HepG2 (cell line): ENCODE data around the gene CTNND2. TPM values are rescaled to one million over a fixed set of nuclear protein-coding genes. Genes with fewer than 3 reads are reported as not detected.

Source experiments
- ATAC-seq: fragments of 200-7000 bp; cut with Tn5 transposase; 3 replicates; pipeline ENCODE4 v1.9.1; 2020; ENCODE audit warnings: mild to moderate bottlenecking, moderate library complexity
- BruUV-seq: library from RNA; stranded (reverse); fragments of 400-500 nt; replicated peaks from 2 replicates; lab custom pipeline; 2021; lab: Mats Ljungman, UMichigan
- CTCF ChIA-PET: fragments of 300-600 bp; formaldehyde crosslinking; extraction: SDS; loops from one replicate; lab custom pipeline; 2021; ENCODE audit warnings: low total read pairs, inconsistent platforms, low intra/inter-chr PET ratio; lab: Yijun Ruan, JAX
- POLR2A ChIA-PET: fragments of 350-600 bp; sonication (Branson Sonifier 250); formaldehyde crosslinking; loops from one replicate; lab custom pipeline; 2020; ENCODE audit warnings: antibody characterized with exemption, inconsistent platforms; lab: Yijun Ruan, JAX
- DNase-seq: peaks from one replicate; pipeline ENCODE4 v3.0.0-alpha.2; 2015; ENCODE audit warnings: low spot score
- FAIRE-seq: peaks from 3 replicates; lab custom pipeline; 2011; peaks lifted over from hg19 to GRCh38; lab: Jason Lieb, UNC
- H2AFZ ChIP-seq: one replicate; pipeline ENCODE4 v1.6.1; 2011; ENCODE audit warnings: low read length, inconsistent platforms
- H3K27ac ChIP-seq: fragments of 300-600 bp; 3 replicates; pipeline ENCODE4 v1.8.0; 2011; ENCODE audit warnings: mixed run types, mild to moderate bottlenecking, mixed read lengths, low read length, inconsistent platforms; ENCODE audit not compliant: insufficient read depth; ENCODE audit errors: extremely low read length
- H3K27me3 ChIP-seq, 2 experiments: fragments of 200-600 bp in 1 of 2; 2 replicates in 1 of 2; 3 replicates in 1 of 2; pipeline versions ENCODE4 v1.6.0 to v1.8.0; 2011; ENCODE audit warnings: low read length in 2 of 2, mild to moderate bottlenecking in 2 of 2, moderate library complexity in 2 of 2, inconsistent platforms in 1 of 2; ENCODE audit not compliant: insufficient read depth in 2 of 2, control insufficient read depth in 1 of 2
- H3K36me3 ChIP-seq, 2 experiments: fragments of 200-600 bp in 1 of 2; replicated peaks in 1 of 2; 2 replicates in 1 of 2; 3 replicates in 1 of 2; pipeline versions ENCODE4 v1.5.1 to v1.8.0; 2011; ENCODE audit warnings: low read length in 2 of 2, inconsistent platforms in 1 of 2; ENCODE audit not compliant: insufficient read depth in 2 of 2, control insufficient read depth in 1 of 2
- H3K4me1 ChIP-seq: 2 replicates; pipeline ENCODE4 v1.5.1; 2012; ENCODE audit warnings: low read length, inconsistent platforms; ENCODE audit not compliant: insufficient read depth
- H3K4me2 ChIP-seq: 2 replicates; pipeline ENCODE4 v1.6.0; 2011; ENCODE audit warnings: low read depth, low read length, inconsistent platforms
- H3K4me3 ChIP-seq, 3 experiments: fragments of 200-600 bp in 1 of 3; sonication (generic), shearing (Covaris generic) in 1 of 3; replicated peaks in 1 of 3; 2 replicates each; pipeline ENCODE4 v1.5.1; 2011 to 2016; ENCODE audit warnings: low read length in 3 of 3, inconsistent platforms in 2 of 3, low read depth in 2 of 3, mild to moderate bottlenecking in 2 of 3, control low read depth in 1 of 3, mixed read lengths in 1 of 3; ENCODE audit not compliant: insufficient read depth in 1 of 3
- H3K79me2 ChIP-seq: one replicate; pipeline ENCODE4 v1.6.1; 2011; ENCODE audit warnings: low read length, inconsistent platforms; ENCODE audit not compliant: insufficient read depth
- H3K9ac ChIP-seq: 2 replicates; pipeline ENCODE4 v1.6.0; 2011; ENCODE audit warnings: mild to moderate bottlenecking, low read depth, low read length, inconsistent platforms; ENCODE audit not compliant: insufficient read depth
- H3K9me3 ChIP-seq: 2 replicates; pipeline ENCODE4 v1.5.1; 2012; ENCODE audit warnings: mild to moderate bottlenecking, low read length
- H4K20me1 ChIP-seq: 2 replicates; pipeline ENCODE4 v1.6.0; 2011; ENCODE audit warnings: inconsistent platforms, mild to moderate bottlenecking, low read length, moderate library complexity; ENCODE audit not compliant: insufficient read depth
- ELF4 ChIP-seq: sonication (generic); formaldehyde crosslinking; IDR thresholded peaks from 2 replicates; pipeline ENCODE4 v1.5.0; 2020; ENCODE audit warnings: missing genetic modification reagents, mild to moderate bottlenecking, moderate library complexity, borderline replicate concordance
- ELK4 ChIP-seq: sonication (generic); formaldehyde crosslinking; IDR thresholded peaks from 2 replicates; pipeline ENCODE4 v1.9.0; 2021; ENCODE audit warnings: missing genetic modification reagents, borderline replicate concordance
- HNRNPL ChIP-seq: fragments of 200-400 bp; formaldehyde crosslinking; IDR thresholded peaks from 2 replicates; pipeline ENCODE4 v1.6.1; 2017; ENCODE audit warnings: mild to moderate bottlenecking, low read depth, low read length
- MBD4 ChIP-seq: IDR thresholded peaks from 2 replicates; pipeline ENCODE4 v1.6.1; 2012; ENCODE audit warnings: low read length, inconsistent platforms, borderline replicate concordance
- MXD4 ChIP-seq: IDR thresholded peaks from 2 replicates; pipeline ENCODE4 v1.6.1; 2016; ENCODE audit warnings: mild to moderate bottlenecking, missing biosample characterization, missing genetic modification reagents
- NFKB2 ChIP-seq: sonication (generic); formaldehyde crosslinking; IDR thresholded peaks from 2 replicates; pipeline ENCODE4 v1.4.0; 2020; ENCODE audit warnings: missing genetic modification reagents, borderline replicate concordance
- PHF21A ChIP-seq: sonication (generic); formaldehyde crosslinking; IDR thresholded peaks from 2 replicates; pipeline ENCODE4 v1.5.0; 2020; ENCODE audit warnings: mild to moderate bottlenecking, missing genetic modification reagents
- SMYD3 ChIP-seq: sonication (generic); formaldehyde crosslinking; IDR thresholded peaks from 2 replicates; pipeline ENCODE4 v1.8.1; 2023; ENCODE audit warnings: mild to moderate bottlenecking, missing genetic modification reagents
- SP4 ChIP-seq: sonication (generic); formaldehyde crosslinking; IDR thresholded peaks from 2 replicates; pipeline ENCODE4 v1.8.1; 2023; ENCODE audit warnings: mild to moderate bottlenecking, missing genetic modification reagents
- ZBTB1 ChIP-seq: sonication (generic); formaldehyde crosslinking; IDR thresholded peaks from 2 replicates; pipeline ENCODE4 v1.4.0; 2020; ENCODE audit warnings: missing genetic modification reagents, borderline replicate concordance
- ZNF256 ChIP-seq: sonication (generic); formaldehyde crosslinking; conservative IDR thresholded peaks from 2 replicates; pipeline ENCODE4 v1.4.0; 2020; ENCODE audit warnings: missing genetic modification reagents
- ZNF484 ChIP-seq: sonication (generic); formaldehyde crosslinking; IDR thresholded peaks from 2 replicates; pipeline ENCODE4 v1.5.1; 2020; ENCODE audit warnings: mild to moderate bottlenecking, low read depth, missing genetic modification reagents, borderline replicate concordance
- ZNF510 ChIP-seq: sonication (generic); formaldehyde crosslinking; IDR thresholded peaks from 2 replicates; pipeline ENCODE4 v1.4.0; 2020; ENCODE audit warnings: low read depth, mild to moderate bottlenecking, missing genetic modification reagents
- ZNF7 ChIP-seq: IDR thresholded peaks from 2 replicates; pipeline ENCODE4 v1.6.1; 2016; ENCODE audit warnings: missing biosample characterization, missing genetic modification reagents
- WGBS: methylation state at CpG from one replicate; pipeline ENCODE4 v1.1.6; 2017; ENCODE audit warnings: low lambda C conversion rate; 5-methylcytosine and 5-hydroxymethylcytosine counted together
- in situ Hi-C: cut with HindIII; loops from 2 replicates; pipeline ENCODE4 v1.10.0; 2017; ENCODE audit warnings: low pct_unique_long_range_greater_than_20kb; ENCODE audit not compliant: extremely low pct_ligation_motif_present
- intact Hi-C: fragments of 100-400 bp; cut with micrococcal nuclease; formaldehyde crosslinking; loops from one replicate; pipeline ENCODE4 v1.10.0; 2022; ENCODE audit not compliant: unreplicated experiment
- polyA plus RNA-seq, 8 experiments: library from polyadenylated mRNA; depleted of rRNA in 3 of 8; stranded (reverse) in 7 of 8; unstranded in 1 of 8; fragments of >200 nt; fragmentation: Illumina TruSeq in 4 of 8; extraction: Trizol in 4 of 8; gene quantifications; 2 replicates each; pipeline versions ENCODE4 v1.2.1 to v1.2.3, GENCODE V29; 2011 to 2016; ENCODE audit warnings: low read depth in 4 of 8, missing spikeins in 1 of 8, mixed read lengths in 1 of 8; ENCODE audit not compliant: insufficient read depth in 1 of 8
- total RNA-seq, 5 experiments: library from RNA; depleted of rRNA; stranded (reverse); fragments of >200 nt; fragmentation: Illumina TruSeq; extraction: Trizol; gene quantifications; 2 replicates each; pipeline ENCODE4 v1.2.3, GENCODE V29; 2016; ENCODE audit warnings: low read depth in 1 of 5
- TF ChIP-seq, protein P1 (sequence below): sonication (generic); formaldehyde crosslinking; IDR thresholded peaks from 2 replicates; pipeline ENCODE4 v1.5.0; 2020; ENCODE audit warnings: missing genetic modification reagents
- TF ChIP-seq, protein P2 (sequence below): sonication (generic); formaldehyde crosslinking; IDR thresholded peaks from 2 replicates; pipeline ENCODE4 v1.4.0; 2020; ENCODE audit warnings: low read depth, mild to moderate bottlenecking, missing genetic modification reagents

Gene CTNND2
- total and polyA plus RNA-seq, 2 of the 13 experiments (the other 11 are each of a cell fraction or from before 2014, with no cell fraction given) = not detected

DNA sequence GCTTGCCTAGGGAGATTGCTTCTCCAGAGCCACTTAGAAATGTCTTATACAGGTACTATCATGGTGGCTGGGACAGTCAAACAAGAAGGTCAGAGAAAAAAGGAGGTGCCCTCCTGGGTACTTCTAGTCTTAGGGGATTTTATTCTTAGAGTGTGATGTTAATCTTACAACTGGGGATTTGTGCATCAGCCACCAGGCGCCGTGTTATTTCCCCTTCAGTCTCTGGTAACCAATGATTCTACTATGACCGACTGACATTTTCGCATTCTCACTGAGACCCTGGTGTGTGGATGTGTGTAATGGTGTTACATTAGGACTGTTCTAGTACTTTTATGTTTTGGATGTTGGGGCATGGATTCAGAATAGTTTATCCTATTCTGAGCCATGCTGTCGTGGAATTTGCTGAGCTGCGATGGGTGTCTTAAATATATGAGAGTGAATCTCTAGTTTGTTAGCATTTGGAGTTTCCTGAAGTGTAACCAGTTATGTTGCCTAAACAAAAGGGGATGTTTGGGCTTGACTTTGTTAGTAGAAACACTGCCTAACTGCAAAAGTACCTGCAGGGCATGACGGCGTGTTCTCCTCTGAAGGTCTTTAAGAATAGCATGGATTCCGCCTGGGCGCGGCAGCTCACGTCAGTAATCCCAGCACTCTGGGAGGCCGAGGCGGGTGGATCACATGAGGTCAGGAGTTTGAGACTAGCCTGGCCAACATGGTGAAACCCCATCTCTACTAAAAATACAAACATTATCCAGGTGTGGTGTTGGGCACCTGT is 968.0 kb downstream of the CTNND2 start:
- H3K27ac ChIP-seq = no peak overlapping the region
- no peak overlapping the region for H2AFZ ChIP-seq
- H3K4me3 ChIP-seq = no peak overlapping the region
- no peak overlapping the region for H3K9ac ChIP-seq
- in situ Hi-C loops = no loop called here
- intact Hi-C loops = no loop called here
- H3K9me3 ChIP-seq = no peaks in the 10 kb centered on the region
- H3K79me2 ChIP-seq = no peaks in the 10 kb centered on the region
- no peaks in the 10 kb centered on the region for H4K20me1 ChIP-seq
- H3K27me3 ChIP-seq = no peaks in the 10 kb centered on the region; a peak in 1 of 5 replicates
- H3K4me2 ChIP-seq = no peak overlapping the region
- CTCF ChIA-PET = no interaction called here
- DNase-seq (no peak), FAIRE-seq (no peak), ATAC-seq (no peak)
- no peaks in the 10 kb centered on the region for H3K36me3 ChIP-seq
- 79% methylated on average over 12 of the region's 14 CpGs for WGBS
- POLR2A ChIA-PET = no interaction called here
- TF ChIP-seq ZNF484 (CRISPR knock-in tag) (no peak), PHF21A (CRISPR knock-in tag) (no peak), ELK4 (CRISPR knock-in tag) (no peak), SP4 (no peak), ZNF256 (CRISPR knock-in tag) (no peak), ZNF510 (no peak), MXD4 (no peak), ZNF7 (CRISPR knock-in tag) (no peak), ELF4 (CRISPR knock-in tag) (no peak), HNRNPL (no peak), SMYD3 (no peak), MBD4 (no peak), ZBTB1 (CRISPR knock-in tag) (no peak), NFKB2 (CRISPR knock-in tag) (no peak)
- TF ChIP-seq, protein P1, sequence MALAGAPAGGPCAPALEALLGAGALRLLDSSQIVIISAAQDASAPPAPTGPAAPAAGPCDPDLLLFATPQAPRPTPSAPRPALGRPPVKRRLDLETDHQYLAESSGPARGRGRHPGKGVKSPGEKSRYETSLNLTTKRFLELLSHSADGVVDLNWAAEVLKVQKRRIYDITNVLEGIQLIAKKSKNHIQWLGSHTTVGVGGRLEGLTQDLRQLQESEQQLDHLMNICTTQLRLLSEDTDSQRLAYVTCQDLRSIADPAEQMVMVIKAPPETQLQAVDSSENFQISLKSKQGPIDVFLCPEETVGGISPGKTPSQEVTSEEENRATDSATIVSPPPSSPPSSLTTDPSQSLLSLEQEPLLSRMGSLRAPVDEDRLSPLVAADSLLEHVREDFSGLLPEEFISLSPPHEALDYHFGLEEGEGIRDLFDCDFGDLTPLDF = no peak
- TF ChIP-seq, protein P2, sequence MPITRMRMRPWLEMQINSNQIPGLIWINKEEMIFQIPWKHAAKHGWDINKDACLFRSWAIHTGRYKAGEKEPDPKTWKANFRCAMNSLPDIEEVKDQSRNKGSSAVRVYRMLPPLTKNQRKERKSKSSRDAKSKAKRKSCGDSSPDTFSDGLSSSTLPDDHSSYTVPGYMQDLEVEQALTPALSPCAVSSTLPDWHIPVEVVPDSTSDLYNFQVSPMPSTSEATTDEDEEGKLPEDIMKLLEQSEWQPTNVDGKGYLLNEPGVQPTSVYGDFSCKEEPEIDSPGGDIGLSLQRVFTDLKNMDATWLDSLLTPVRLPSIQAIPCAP (CRISPR knock-in tag) = no peak
- no peaks in the 10 kb centered on the region for H3K4me1 ChIP-seq
- no TSS peak for BruUV-seq
